GM19372 (cell line): ENCODE data around the gene SFTPB.
"Not testable (repeated sequence)": the region's sequence is repeated elsewhere in the genome, so short reads cannot be mapped to it uniquely, and the experiment has no call there.

Source experiments
- ATAC-seq: cut with Tn5 transposase; IDR thresholded peaks from one replicate; pipeline ENCODE4 v1.9.1; 2021; ENCODE audit warnings: mild to moderate bottlenecking, low read depth, moderate library complexity; ENCODE audit not compliant: unreplicated experiment

Gene SFTPB

DNA sequence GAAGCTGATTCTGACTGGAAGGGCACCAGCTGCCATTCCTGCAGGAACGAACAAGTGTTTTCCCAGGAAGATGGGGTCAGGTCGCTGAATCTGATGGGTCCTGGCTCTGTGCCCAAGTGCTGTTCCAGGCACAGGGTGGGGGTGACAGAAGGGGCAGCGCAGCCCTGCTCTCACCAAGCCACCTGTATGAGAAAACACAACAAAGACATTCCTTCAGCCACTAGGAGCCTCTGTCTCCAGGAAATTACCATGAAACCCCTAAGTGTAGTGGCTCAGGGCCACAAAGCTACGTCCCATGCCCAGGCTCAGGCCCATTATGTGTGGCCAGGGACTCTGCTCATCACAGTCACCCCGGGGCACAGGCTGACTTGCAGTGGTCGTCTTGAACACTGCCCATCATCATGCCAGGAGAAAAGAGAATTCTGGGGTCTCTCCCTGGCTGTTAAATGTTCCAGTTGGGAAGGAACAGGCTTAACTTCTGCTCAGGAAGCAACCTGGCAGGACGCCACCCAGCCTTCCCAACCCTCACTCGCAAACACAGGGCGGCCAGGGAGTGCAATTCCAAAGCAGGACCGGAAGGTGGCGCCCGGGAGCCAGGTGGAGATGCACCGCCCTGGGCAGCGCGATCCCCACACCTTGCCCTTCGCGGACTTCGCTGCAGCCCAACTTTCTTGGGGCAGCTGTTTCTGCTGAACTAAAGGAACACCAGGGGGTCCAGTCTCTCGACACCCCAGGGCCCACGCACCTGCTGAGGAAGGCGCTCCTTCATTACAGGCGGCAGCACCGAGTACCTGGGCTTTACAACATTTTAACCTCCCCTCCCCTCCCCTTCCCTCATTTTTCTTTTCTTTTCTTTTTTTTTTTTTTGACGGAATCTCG, 11.0 kb upstream of the SFTPB start:
- peak; percentile 65 for ATAC-seq

DNA sequence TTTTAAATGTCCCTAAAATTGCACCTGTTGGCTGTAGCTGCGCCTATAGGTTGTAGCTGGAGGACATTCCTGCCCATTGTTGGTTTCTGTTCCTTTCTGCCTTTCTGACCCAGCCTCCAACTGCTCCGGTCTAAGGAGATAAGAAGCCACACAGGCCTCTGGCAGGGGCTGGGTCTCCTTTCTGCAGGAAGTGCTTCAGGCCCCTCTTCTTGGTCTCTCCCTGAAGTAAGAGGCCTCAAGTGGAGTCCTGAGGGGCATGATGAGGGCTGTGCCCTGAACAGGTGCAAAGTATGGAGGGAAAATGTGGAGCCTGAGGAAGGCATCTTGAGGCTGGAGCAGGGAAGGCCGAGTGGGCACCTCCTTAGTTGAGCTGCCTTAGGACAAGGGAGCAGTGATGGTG, 10.4 kb upstream of the SFTPB start:
- no peak for ATAC-seq

DNA sequence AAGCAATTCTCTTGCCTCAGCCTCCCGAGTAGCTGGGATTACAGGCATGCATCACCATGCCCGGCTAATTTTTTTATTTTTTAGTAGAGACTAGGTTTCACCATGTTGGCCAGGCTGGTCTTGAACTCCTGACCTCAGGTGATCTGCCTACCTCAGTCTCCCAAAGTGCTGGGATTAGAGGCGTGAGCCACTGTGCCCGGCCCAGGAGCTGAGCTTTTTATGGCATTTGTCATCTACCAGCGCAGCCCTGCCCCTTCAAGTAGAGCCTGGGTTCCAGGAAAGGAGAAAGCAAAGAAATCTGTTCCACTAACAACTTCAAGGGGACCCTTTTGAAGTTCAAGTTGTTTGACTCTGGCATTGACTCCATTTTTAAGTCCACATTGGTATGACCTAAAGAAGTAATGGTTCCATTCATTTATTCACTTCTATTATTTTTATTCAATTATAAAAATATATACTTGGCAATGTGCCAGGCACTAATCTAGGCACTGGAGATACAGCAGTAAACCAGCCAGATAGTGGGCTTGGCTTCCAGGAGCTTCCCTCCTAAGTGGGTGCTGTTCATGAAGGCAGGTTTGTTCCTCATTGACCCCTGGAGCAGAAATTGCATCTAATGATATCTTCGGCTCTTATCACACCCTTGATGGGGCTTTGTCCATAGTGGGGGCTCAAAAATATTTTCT, 8.0 kb upstream of the SFTPB start:
- no peak for ATAC-seq

DNA sequence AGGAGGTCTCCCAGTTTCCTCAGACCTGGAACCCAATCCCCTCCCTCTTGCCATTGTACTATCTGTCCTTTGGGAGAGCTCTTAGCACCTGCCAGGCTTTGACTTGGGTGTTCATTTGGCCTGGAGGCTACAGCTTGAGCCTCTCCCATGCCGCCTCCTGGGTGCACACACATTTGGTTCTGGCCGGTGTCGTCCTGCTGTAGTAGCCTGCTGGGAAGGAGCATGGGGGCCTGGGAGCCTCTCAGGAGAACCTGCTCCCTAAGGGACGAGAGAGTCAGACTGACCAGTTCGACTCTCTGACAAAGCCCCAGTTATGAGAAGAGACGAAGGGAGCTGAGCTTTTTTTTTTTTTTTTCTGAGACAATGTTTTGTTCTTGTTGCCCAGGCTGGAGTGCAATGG, 7.4 kb upstream of the SFTPB start:
- ATAC-seq: no peak

DNA sequence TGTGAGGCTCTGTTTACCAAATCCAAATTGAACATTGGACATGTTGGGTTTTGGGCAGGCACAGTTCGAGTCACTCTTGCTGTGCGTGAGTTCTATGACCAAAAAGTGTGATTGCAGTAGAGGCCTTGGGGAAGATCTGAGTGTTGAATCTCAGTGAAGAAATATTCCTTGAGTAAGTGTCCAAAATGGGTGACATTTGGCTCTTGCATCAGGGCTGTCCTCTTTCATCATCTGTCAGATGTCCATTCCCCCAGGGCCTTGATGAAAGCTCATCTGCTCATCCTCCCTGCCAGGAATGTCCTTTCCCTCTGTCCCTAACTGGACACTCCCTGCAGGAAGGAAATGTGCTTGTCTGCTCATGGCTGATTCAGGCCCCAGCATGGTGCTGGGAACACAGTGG, 6.4 kb upstream of the SFTPB start:
- ATAC-seq: no peak

DNA sequence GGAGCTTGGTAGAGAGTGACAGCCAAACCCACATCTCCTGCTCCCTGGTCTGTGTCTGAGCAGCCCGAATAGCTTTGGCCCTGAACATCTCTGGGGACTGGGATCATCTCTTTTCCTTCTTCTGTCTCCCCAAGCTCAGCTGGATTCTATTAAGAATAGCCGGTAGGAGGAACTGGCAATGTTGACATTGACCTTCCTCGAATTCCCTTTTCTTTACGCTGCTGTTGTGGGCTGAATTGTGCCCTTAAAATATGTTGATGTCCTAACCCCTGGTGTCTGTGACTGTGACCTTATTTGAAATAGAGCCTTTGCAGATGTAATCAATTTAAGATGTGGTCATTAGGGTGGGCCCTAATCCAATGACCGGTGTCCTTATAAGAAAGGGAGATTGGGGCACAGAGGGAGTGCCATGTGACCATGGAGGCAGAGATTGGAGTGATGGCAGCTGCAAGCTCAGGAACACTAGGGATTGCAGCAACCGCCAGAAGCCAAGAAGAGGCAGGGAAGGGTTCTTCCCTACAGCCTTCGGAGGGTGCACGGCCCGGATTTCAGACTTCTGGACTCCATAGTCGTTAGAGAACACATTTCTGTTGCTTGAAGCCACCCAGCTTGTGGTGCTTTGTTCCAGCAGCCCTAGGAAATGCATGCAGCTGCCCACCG, 5.8 kb upstream of the SFTPB start:
- ATAC-seq: no peak

DNA sequence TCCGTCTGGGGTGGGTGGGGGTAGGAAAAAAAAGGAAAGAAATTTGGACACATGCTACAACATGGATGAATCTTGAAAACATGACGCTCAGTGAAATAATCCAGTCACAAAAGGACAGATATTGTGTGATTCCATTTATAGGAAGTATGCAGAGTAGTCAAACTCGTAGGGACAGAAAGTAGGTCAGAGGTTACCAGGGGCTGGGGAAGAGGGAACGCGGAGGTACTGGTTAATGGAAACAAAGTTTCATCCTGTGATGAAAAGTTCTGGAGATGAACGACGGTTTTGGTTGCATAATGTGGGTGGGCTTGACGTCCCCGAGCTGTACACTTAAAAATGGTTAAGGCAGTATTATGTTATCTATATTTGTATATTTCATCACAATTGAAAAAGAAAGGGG, 4.5 kb upstream of the SFTPB start:
- ATAC-seq: no peak

DNA sequence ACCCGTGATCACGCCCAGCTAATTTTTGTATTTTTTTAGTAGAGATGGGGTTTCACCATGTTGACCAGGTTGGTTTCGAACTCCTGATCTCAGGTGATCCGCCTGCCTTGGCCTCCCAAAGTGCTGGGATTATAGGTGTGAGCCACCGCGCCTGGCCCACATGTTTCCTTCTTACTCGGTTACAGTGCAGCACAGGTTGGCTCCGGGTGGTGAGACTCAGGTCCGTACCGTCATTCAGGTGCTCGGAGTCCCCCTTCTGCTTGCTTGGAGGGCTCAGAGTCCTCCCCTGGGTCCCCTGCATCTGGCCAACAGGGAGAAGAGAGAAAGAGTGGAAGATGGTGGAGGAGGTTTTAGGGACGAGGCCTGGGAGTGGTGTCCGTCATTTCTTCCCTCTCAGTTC, 2.4 kb upstream of the SFTPB start:
- not testable (repeated sequence) for ATAC-seq

DNA sequence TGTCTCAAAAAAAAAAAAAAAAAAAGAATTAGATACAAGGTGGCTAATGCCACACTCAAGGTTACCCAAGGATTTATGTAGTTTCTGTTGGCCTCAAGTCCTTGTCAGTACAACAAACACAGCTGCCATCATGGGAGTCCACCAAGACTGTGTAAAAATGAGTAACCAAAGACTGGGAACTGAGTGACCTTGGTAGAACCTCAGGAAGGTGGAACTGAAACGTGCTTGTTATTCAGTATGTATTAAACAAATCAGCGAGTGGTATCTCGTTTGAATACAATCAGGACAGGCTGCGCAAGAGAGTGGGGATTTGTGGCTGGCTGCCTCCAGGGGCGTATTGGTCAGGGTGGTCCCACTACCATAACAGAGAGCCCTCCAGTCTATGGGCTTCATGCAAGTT, 1.6 kb upstream of the SFTPB start:
- ATAC-seq: peak; percentile 58

DNA sequence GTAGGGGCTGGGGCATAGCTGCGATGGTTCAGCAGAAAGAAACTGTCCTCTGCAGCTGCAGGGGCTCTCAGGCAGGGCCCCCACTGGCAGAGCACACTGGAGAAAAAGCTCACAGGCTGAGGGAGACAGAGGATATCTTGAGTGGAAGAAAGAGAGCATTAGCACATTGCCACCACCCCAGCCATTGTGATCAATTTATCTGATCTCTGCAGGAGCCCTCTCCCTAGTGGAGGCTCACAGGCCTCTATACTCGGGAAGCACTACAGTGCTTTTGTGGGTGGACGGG, 801 bp upstream of the SFTPB start:
- ATAC-seq: no peak

DNA sequence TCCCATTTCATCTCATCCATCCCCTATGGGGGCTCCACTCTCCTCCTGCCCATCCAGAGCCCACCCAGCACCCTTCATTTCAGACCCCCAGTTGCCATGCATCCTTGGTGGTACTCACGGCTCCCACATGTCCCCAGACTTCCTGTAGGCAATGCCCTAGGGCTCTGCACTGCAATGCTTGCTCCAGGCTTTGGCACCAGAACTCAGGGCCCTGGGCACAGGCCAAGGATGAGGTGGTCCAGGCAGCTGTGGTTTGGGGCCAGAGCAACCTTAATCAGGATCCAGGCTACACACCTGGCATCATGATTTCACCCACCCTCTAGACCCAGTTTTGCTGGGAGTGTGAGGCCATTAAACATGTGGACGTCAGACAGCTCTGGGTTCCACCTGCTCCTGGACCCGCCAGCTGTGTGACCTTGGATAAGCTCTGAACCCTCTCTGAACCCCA, 414 bp downstream of the SFTPB start:
- no peak for ATAC-seq

DNA sequence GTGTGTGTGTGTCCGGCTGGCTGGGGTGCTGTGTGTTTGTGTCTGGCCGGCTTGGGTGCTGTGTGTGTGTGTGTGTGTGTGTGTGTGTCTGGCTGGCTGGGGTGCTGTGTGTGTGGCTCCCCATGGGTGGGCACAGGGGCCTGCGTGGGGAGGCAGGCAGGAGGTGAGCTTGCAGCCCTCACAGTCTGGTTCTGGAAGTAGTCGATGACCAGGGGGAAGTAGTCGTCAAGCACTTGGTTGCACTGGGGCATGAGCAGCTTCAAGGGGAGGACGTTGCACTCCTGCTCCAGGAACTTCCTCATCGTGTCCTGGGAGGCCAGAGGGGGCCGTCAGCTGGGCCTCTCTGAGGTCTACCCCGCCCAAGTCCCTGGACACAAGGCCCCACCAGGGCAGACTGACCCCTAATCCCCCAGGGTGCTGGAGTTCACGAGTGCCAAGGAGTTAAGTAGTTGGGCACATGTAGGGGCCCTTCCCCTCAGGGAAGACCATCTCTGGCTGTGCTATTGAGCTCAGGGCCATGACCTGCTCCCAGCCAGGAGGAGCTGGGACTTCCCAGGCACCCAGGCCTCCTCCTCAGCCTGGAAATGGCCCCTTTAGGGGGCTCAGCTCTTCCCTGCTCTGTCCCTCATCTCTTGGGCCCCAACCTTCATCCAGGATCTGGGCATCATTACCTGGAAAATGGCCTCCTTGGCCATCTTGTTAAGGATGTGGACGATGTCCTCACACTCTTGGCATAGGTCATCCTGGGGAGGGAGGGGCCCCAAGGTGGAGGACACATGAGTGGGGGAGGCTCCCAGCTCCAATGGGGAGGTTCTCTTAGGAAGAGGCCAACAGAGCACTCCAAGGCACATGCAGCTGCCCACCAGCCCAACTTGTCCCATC, 1.3 kb downstream of the SFTPB start:
- no peak for ATAC-seq

DNA sequence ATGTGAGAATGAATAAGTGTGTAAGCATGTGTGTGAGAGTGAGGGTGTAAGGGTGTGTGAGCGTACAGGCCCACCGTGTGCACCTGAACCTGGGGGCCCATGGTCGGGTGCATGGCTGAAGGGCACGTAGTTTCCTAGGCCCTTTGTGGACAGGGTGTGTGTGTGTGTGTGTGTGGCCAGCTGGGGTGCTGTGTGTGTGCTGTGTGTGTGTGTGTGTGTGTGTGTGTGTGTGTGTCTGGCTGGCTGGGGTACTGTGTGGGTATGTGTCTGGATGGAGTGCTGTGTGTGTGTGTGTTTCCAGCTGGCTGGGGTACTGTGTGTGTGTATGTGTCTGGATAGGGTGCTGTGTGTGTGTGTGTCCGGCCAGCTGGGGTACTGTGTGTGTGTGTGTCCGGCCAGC, 2.0 kb downstream of the SFTPB start:
- ATAC-seq: no peak

DNA sequence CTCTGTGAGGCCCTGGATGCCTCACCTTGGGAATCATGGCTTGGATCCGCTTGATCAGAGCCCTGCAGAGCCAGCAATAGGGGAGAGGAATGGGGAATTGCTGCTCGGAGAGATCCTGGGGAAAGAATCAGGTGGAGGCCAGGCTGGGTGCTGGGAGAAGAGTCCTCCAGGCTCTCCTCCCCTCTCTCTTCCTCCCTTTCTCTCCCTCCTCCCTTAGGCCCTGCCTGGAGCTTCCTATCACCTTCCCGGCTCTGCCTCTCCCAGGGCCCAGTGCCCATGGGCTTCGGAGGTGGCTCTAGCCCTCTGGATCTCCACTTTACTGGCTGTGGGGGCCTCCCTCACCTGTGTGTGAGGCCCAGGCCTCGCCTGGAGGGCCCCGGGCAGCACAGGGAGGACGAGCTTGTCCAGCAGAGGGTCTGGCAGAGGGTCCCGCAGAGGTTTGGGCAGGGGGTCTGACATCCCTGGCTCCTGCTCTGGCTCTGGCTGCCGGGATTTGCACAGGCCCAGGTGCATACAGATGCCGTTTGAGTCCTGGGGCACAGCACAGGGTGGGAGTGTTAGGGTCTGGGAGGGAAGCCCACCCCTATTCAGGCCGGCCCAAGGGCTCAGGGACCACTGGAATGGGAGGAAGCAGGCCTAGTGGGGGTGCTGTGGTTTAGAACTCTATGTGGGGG, 2.6 kb downstream of the SFTPB start:
- no peak for ATAC-seq

DNA sequence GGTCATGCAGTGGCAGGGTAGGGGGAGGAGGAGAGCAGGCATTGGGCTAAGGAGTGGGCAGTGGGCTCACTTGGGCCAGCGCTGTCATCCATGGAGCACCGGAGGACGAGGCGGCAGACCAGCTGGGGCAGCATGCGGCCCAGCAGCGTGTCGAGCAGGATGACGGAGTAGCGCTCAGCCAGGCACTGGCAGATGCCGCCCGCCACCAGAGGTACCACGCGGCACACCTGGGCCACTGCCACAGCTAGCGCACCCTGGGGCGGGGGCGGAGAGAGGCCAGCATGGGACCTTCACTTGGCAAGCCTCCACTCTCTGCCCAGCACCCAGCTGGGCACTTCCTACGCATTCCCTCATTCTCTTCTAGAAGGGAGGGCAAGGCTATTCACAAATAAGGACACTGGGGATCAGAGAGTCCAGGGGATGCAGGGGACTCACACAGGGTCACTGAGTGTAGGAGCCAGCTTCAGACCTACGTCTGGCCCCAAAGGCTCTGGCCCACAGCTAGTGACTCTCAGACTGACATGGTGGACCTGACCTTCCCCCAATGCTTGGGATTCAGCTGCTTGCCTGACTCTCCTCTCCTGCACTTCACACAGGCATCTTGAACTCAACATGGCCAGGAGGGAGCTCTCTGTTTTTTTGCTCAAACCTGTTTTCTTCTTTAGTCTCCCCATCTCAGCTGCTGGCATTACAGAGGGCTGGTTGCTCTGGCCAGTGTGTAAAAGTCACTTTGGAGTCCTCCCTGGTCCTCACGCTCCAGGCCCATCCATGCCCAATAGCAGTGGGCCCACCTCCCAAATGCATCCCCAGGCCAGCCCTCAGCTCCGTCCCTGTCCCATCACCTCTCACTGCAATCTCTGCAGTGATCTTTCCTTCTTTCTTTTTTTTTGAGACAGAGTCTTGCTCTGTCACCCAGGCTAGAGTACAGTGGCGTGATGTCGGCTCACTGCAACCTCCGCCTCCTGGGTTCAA, 4.1 kb downstream of the SFTPB start:
- ATAC-seq: no peak

DNA sequence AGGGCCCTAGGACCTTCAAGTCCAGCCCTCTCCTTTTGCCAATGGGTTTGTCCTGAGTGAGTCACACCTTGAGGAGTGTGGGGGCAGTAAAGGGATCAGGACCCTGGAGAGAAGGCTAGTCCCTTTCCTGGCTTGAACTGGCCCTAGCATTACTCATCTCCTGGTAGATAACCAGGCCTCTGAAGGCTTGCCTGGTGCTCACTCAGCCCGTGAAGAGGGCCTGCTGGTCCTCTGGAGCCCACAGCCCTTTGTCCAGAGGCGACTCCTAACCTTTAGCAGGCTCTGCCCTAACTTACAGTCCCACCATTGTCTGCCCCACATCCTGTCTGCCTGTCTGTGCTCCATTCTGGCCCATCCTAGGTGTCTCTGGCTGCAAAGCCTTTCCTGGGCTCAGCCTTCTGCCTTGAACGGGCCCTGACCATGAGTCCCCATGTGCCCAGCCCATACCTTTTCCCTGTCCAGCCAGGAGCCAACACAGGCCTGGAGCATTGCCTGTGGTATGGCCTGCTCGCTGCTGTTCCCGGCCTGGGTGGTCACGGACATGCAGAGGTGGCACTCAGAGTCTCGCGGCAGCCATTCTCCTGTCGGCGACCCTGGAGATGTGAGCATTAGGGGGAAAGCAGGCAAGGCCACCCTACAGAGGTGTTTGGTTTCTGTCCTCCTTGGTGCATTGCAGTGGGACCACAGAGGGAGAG, 5.0 kb downstream of the SFTPB start:
- no peak for ATAC-seq

DNA sequence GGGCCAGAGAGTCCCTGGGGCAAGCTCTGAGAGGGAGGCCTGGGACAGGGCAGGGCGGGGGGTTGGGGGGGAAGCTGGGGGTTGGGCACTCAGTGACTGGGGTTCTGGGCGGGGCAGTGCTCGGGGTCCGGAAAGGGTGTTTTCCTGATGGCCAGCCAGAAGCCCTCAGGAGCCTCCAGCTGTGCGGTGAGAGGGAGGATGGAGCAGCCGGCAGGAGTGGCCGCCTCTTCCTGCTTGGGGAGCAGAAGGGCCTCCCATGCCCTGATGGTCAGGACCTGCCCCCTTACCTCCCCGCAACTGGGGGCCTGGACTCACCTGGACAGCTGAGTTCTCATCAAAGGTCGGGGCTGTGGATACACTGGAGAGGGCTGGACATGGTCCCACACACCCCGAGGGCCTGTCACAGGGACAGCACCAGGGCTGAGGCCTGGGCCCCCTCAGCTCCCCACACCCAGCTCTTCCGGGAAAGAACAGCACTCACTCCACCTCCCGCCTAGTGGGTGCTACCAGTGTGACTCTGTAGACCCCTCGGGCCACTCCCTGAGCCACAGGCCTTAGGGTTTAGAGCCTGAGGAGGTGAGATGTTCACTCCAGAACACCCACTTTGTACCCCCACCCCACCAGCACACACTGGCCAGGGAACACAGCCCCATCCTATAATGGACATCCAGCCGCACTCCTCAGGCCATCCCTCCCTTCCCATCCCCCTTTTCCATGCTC, 6.7 kb downstream of the SFTPB start:
- ATAC-seq: no peak

DNA sequence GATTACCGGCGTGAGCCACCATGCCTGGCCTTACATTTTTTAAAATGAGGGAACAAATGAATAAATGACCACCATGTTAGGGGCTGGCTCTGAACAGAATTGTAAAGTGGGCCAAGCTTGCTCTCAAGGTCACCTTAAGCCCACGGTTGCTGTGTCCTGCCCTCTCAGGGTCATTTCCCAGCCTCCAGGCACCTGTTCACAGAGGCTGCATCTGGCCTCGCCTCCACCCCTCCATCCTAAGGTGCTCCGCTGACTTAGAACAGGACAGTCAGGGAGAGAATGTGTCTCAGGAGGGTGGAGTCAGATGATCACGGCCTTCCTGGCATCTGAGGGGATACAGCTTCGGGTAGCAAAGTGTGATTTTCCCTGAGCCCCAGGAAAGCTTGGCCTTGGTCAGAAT, 7.3 kb downstream of the SFTPB start:
- no peak for ATAC-seq
